ENCODE data around the gene ATP23. TPM values are rescaled to one million over a fixed set of nuclear protein-coding genes. Genes with fewer than 3 reads are reported as not detected.
A peak's percentile ranks its signal among the peaks of the same experiment; 100 is the strongest.

Gene ATP23
- total RNA-seq, 1 donor from 2014 or later, result 8.4 TPM

DNA sequence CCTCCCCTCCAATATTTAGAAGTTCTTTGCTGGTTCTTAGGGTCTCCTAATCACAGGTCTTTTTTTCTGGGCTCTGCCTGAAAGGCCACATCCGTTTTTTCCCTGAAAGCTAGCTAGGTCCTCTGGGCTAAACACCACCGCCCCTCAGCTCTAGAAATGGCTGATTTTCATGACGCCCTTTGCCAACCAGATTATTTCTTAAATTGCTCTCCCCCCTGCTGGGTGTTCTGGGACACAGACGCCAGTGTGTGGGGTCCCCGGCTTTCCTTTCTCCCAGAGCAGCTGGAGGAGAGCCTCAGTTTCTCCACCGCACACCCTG is 45.3 kb upstream of the ATP23 start:
- TF ChIP-seq, protein P1, sequence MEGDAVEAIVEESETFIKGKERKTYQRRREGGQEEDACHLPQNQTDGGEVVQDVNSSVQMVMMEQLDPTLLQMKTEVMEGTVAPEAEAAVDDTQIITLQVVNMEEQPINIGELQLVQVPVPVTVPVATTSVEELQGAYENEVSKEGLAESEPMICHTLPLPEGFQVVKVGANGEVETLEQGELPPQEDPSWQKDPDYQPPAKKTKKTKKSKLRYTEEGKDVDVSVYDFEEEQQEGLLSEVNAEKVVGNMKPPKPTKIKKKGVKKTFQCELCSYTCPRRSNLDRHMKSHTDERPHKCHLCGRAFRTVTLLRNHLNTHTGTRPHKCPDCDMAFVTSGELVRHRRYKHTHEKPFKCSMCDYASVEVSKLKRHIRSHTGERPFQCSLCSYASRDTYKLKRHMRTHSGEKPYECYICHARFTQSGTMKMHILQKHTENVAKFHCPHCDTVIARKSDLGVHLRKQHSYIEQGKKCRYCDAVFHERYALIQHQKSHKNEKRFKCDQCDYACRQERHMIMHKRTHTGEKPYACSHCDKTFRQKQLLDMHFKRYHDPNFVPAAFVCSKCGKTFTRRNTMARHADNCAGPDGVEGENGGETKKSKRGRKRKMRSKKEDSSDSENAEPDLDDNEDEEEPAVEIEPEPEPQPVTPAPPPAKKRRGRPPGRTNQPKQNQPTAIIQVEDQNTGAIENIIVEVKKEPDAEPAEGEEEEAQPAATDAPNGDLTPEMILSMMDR (conservative IDR thresholded peaks at IDR 0.05; ENCODE audit: low read depth, low read length), result no peak
- H3K4me3 ChIP-seq (ENCODE audit: low read depth, low read length), result peak overlapping the region; percentile 69
- DNase-seq (ENCODE audit: low read depth), result no peak

GRCh38 chr12:57896434-57897201 is 44.7 kb upstream of the ATP23 start:
- TF ChIP-seq, protein P1 (conservative IDR thresholded peaks at IDR 0.05; ENCODE audit: low read depth, low read length), result peak; percentile 36
- H3K4me3 ChIP-seq (ENCODE audit: low read depth, low read length), result peak overlapping the region; percentile 69
- DNase-seq (ENCODE audit: low read depth), result no peak

GRCh38 chr12:57897286-57897974 is 43.9 kb upstream of the ATP23 start:
- TF ChIP-seq, protein P1 (conservative IDR thresholded peaks at IDR 0.05; ENCODE audit: low read depth, low read length), result no peak
- DNase-seq (ENCODE audit: low read depth), result no peak
- H3K4me3 ChIP-seq (ENCODE audit: low read depth, low read length), result peak overlapping the region; percentile 69

DNA sequence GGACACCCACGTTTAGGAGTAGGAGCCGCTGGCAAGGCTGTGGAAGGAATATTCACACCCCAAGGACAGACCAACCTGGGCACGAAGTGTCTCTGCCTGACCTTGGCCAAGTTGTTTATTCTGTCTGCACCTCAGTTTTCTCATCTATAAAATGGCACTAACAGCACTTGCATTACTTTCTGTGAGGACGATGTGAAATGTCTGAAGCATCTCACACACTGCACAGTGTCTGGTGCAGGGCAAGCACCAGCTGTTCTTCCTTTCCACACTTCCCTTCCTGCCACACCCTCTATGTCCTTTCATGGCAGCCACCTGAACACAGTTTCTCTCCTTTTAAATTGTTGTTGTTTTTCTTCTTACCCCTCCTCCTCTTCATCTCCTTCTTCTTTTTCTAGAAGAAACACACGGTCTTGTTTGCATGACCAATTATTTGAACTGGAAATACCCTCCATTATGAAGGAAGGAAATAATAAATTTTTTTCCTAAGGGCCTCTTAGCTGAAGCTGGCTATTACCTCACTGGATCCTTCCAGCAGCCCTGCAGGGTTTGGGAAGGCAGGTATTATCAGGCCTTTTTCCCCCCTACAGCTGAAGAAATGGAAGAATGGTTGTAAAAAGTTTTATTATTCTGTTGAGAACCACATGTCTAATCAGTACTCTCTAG is 42.9 kb upstream of the ATP23 start:
- no peak for DNase-seq (ENCODE audit: low read depth)
- TF ChIP-seq, protein P1 (conservative IDR thresholded peaks at IDR 0.05; ENCODE audit: low read depth, low read length), result no peak
- H3K4me3 ChIP-seq (ENCODE audit: low read depth, low read length), result no peak overlapping the region

GRCh38 chr12:57899010-57899662 is 42.2 kb upstream of the ATP23 start:
- TF ChIP-seq, protein P1 (conservative IDR thresholded peaks at IDR 0.05; ENCODE audit: low read depth, low read length), result no peak
- H3K4me3 ChIP-seq (ENCODE audit: low read depth, low read length), result no peak overlapping the region
- no peak for DNase-seq (ENCODE audit: low read depth)

DNA sequence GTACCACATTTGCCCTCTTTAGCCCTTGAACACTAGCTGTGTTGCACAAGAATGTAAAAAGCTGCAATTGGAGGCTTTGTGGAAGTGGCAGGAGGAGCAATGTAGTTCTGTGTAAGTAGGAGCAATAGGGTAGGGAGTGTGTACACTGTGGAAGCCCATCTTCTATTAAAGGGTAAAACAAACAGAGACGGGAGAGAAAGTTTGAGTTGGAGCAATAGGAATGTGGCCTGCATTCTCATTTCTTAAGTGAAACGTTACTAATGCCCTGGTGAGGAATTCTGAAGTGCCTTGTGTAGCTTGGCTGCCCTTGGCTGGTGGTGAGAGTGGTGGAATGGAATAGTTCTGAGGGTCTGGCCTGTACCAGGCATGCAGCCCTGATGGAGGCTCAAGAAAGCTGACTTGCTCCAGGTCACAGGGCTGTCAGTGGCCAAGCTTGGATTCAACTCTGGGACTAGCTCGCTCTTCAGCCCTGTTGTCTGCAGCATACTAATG is 38.8 kb upstream of the ATP23 start:
- DNase-seq (ENCODE audit: low read depth), result no peak

More for the DNA sequence above, 38.8 kb upstream of the ATP23 start:
- H3K4me3 ChIP-seq (ENCODE audit: low read depth, low read length), result no peak overlapping the region
- TF ChIP-seq, protein P1 (conservative IDR thresholded peaks at IDR 0.05; ENCODE audit: low read depth, low read length), result no peak
